DMS153 treated with DMSO at 0.1 percent for 48 hours (cell line): ENCODE data around the gene PYCR2.
"Not testable (repeated sequence)": the region's sequence is repeated elsewhere in the genome, so short reads cannot be mapped to it uniquely, and the experiment has no call there.

Experiments used
- DNase-seq: peaks from one replicate; lab custom pipeline; 2025; ENCODE audit not compliant: unreplicated experiment; lab: John Stamatoyannopoulos, UW

The PYCR2 gene

GRCh38 chr1:225892307-225892706 is 31.7 kb downstream of the PYCR2 start:
- no peak for DNase-seq

DNA sequence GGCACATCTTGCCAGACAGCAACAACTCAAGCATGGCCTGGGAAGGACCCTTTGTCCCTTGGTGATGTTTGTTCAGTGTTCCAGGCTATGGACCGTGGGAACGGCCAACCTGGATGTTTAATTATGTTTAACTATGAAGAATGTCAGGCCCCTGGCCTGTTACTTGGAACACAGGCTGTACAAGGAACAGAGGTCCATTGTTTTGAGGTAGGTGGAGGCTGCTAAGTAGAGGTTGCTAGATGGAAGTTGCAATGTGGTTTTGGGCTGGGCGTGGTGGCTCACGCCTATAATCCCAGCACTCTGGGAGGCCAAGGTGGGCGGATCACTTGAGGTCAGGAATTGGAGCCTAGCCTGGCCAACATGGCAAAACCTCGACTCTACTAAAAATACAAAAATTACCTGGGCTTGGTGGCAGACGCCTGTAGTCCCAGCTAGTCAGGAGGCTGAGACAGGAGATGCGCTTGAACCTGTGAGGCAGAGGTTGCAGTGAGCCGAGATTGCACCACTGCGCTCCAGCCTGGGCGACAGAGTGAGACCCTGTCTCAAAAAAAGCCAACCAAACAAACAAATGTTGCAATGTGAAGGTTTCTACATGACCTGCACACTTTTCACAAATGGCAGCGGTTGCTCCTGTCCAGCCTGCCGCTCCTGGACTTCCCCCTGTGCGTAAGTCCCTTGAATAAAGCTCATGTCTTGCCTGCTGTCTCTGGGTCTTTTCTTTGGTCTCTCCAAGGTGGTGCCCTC is 32.6 kb downstream of the PYCR2 start:
- DNase-seq = no peak

DNA sequence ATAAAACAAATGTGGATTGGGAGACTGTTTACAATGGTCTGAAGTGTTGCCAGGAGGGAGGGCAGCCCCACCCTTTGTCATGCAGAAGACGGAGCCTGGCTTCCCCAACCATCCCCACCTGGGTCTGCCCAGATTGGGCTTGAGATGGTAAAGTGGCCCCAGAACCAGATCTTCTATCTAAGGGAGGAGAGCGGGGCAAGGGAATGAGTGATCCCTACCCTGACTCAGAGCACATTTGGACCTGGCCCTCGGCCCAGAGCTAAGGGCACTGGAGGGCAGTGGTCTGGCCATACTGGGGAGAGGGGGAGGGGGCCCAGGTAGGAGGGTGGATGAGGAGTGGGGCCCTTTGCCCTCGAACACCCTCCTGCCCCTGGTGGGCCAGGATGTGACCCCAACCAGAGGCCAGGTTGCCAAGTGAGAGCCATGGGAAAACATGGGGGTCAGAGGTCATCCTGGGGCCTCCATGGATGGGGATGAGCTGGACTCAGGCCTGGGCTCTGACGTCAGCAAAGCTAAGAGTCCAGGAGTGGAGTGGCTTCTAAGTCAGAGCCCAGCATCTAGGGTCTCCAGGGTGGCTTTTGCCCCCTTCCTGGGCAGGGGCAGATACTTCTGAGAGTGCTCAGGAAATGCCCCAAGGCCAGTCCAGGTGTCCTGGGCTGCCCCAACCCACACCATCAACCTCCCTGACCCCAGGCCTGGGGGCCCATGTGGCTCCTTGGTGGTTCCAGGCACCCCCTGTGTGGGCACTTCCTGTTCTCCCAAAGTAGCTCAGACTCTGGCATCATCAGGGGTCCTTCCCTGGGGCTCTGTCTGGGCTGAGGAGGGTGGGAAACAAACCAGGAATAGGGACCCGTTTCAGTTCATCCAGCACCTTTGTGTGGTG is 33.5 kb downstream of the PYCR2 start:
- DNase-seq = no peak

DNA sequence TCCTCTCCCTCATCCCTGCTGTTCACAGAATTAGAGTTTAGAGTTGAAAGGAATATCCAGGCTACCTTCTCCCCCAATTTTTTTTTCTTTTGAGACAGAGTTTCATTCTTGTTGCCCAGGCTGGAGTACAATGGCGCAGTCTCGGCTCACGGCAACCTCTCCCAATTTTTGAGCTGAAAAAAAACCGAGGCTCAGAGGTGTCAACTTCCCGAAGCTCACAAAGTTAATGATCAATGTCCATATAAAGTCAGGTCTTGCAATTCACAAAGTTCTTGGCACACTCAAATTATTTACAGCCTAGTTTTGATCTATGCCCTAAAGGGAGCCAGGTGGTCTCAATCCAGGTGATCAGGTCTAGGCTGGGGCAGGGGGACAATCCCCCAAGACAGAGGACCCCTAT is 34.3 kb downstream of the PYCR2 start:
- DNase-seq = no peak

- DNase-seq = no peak
Observed at GRCh38 chr1:225888898-225889601, 35.0 kb downstream of the PYCR2 start, which contains the start of gene LEFTY1. Gene LEFTY1 (minus strand): TSS chr1:225889146. CDS start chr1:225889066, 80 bp downstream.

- no peak for DNase-seq
Observed at GRCh38 chr1:225888289-225888897, 35.7 kb downstream of the PYCR2 start.

GRCh38 chr1:225887554-225888288 is 36.3 kb downstream of the PYCR2 start:
- not testable (repeated sequence) for DNase-seq

- no peak for DNase-seq
Observed at GRCh38 chr1:225887030-225887314, 37.1 kb downstream of the PYCR2 start.

DNA sequence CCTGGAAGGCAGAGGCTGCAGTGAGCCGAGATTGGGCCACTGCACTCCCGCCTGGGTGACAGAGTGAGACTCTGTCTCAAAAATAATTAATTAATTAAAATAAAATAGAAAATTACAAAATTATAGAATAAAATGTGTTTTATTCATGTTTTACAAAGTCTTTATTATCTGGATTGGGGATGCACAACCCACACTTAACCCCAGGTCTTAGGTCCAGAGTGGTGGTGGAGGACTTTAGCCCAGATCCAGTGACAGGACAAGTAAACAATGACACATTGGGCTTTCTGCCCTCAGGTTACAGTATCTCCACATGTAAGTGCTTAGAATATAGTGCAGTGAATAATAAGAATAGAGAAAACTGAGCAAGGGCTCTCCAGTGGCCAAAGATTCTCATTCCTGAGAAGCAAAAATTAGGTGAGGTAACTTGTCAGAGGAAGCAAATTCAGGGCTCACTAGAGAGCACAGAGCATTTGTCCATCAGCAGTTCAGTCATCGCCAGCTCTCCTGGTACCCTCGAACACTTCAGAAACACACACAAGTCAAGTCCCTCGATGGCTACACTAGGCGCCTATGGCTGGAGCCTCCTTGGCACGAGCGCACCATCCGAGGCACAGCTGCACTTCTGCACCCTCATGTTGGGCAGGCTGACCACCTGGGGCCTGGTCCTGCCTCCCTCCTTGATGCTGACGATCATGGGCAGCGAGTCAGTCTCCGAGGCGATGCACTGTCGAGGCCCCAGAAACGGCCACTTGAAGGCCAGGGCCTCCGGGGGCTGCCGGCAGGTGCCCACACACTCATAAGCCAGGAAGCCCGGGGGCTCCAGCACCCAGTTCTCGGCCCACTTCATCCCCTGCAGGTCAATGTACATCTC is 37.7 kb downstream of the PYCR2 start:
- DNase-seq = no peak

DNA sequence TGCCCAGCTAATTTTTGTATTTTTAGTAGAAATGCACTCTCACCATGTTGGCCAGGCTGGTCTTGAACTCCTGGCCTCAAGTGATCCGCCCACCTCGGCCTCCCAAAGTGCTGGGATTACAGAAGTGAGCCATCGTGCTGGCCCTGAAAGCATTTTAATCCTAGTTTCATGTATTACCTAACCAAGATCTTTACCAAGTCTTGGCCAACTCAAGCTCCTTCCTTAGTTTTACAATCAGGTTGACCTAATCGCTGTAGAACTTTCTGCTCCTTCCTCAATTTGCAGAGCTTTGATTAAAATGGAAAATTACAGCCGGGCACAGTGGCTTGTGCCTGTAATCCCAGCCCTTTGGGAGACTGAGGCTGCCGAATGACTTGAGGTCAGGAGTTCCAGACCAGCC is 38.7 kb downstream of the PYCR2 start:
- no peak for DNase-seq

DNA sequence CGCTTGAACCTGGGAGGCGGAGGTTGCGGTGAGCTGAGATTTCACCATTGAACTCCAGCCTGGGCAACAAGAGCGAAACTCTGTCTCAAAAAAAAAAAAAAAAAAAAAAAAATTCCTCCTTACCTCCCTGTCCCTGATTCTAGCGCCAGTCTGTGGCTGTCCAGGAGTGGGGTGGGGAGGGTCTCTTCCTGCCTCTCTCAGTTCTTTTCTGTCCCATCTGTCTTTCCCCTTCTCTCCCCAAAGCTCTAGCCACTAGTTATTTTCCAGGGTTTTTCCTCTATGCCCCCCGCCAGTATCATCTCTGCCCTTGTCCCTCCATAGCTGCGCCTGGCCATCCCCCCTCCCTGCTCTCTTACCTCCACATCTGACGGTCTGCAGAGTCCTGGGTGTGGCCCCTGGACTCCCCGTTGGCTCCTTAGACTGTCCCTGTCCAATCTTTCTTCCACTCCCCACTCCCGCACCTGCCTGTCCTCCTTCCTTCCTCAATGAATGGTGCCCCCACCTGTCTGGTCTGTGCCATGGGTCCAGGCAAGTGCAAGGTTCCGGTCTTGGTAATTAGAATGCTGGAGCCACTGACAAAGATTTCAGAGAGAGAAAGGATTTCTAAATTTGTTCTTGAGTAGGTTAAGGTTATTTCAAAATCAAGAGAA is 40.3 kb downstream of the PYCR2 start:
- DNase-seq = no peak

- DNase-seq = no peak
Observed at GRCh38 chr1:225882694-225883615, 41.1 kb downstream of the PYCR2 start.

GRCh38 chr1:225881959-225882693 is 41.9 kb downstream of the PYCR2 start, which contains the start of gene TMEM63A:
Gene TMEM63A (minus strand): TSS chr1:225882380. CDS start chr1:225877580, 4,800 bp downstream.
- DNase-seq = peak; percentile 57

DNA sequence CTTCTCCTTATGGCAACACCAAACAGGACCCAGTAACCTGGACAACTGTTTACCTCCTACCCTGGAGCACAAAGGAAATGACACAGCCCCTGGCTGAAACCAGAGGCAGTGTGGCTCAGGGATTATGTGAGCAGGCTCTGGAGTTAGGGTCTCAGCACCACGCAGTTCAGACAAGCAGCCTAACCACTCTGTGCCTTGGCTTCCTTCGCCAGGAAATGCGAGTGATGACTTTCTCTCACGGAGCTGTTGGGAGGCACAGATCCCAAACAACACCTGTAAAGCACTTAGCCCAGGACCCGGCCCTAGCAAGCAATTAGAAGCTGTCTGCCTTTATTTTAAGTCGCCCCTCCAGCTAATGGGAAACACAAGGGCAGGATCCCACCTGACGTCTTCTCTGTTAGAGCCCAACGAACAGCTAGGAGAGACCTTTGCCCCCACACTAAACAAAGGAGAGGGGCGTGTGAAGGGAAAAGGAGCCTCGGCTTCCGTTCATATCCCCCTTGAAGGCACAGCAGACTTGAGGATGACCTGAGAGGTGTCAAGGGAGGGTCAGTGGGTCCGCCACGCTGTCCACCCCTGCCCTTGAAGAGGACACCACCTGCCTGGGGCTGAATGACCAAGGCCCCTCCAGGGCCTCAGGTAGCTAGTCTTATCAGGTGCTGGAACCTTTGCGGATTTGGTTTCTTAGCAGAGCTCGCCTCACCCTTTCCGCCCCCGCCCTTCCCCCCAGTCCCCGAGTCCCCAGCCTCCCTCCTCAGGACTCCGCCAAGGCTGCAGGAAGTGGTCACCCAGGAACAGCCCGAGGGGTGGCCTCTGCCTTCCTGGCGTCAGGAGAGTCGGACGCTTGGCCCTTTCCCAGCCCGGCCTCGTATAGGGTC is 42.7 kb downstream of the PYCR2 start:
- DNase-seq = no peak

GRCh38 chr1:225880636-225881035 is 43.4 kb downstream of the PYCR2 start:
- no peak for DNase-seq

DNA sequence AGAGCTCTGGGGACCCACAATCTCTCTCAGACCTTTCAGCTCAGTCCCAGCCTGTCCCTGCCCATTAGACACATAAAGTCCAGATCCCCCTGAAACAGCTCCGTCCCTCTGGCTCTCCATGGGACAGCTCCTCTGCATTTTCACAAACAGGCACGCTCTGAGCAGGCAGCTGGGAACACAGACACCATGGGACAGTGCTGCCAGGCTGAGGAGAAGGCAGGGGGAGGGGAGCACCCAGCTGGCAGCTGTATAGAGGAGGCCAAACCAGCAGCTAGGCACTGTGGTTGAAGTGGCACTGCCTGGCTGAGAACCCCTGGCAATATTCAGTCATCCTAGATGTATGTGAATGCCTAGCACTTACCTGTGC is 43.8 kb downstream of the PYCR2 start:
- peak; percentile 42 for DNase-seq
